Panc1 (cell line): ENCODE data around the gene MREG.

ENCODE experiments used
- POLR2AphosphoS5 ChIP-seq: IDR thresholded peaks from 2 replicates; pipeline ENCODE4 v1.6.1; 2012; ENCODE audit warnings: mild to moderate bottlenecking, low read depth, low read length, moderate library complexity
- SIN3A ChIP-seq: IDR thresholded peaks from 2 replicates; pipeline ENCODE4 v1.6.1; 2012; ENCODE audit warnings: low read depth, mild to moderate bottlenecking, low read length, moderate library complexity, borderline replicate concordance; ENCODE audit not compliant: insufficient read depth
- TCF7L2 ChIP-seq: IDR thresholded peaks from 2 replicates; pipeline ENCODE4 v1.6.1; 2011; ENCODE audit warnings: mild to moderate bottlenecking, low read depth, low read length, inconsistent platforms

DNA sequence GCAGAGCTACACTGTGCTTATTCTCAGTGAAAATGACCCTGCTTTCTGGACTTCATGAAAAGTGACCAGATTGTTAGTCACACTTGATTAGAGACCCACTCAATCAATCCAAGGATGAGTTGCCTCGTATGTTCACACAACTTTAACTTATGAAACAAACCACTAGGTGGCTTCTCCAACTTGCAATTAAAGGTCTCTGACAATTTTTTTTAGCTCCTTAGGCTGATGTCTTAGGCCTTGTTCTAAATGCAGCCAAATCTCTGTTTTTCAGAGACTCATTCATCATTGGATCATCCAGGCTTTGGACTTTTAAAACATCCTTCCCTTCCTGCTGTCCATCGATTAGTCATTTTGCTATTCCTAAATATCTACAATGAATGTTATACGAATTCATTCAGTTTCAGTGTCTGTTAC is 63.4 kb downstream of the MREG start:
- no peak for TF ChIP-seq POLR2AphosphoS5
- TF ChIP-seq TCF7L2 = no peak
- no peak for TF ChIP-seq SIN3A
